A673 (cell line): Measurements from ENCODE around the gene SNCAIP. TPM values are rescaled to one million over a fixed set of nuclear protein-coding genes. Genes with fewer than 3 reads are reported as not detected.
"Not testable (repeated sequence)": the region's sequence is repeated elsewhere in the genome, so short reads cannot be mapped to it uniquely, and the experiment has no call there.

ENCODE experiments used
- BruUV-seq: library from RNA; stranded (reverse); fragments of 400-500 nt; replicated peaks from 2 replicates; lab custom pipeline; 2021; lab: Mats Ljungman, UMichigan
- CTCF ChIA-PET: fragments of 300-600 bp; sonication (Branson Sonifier 250); formaldehyde crosslinking; loops from one replicate; lab custom pipeline; 2022; ENCODE audit warnings: antibody characterized with exemption; lab: Charles Lee
- POLR2A ChIA-PET: fragments of 300-600 bp; sonication (Branson Sonifier 250); formaldehyde crosslinking; loops from one replicate; lab custom pipeline; 2022; ENCODE audit warnings: antibody characterized with exemption; ENCODE audit not compliant: low non-redundant PET; lab: Charles Lee
- DNase-seq: peaks from one replicate; pipeline ENCODE4 v3.0.0-alpha.2; 2015; ENCODE audit warnings: low spot score
- H3K27ac ChIP-seq: fragments of 200-600 bp; sonication (generic); 2 replicates; pipeline ENCODE4 v1.5.1; 2016; ENCODE audit warnings: mixed run types, low read depth, mild to moderate bottlenecking, mixed read lengths, antibody characterized with exemption, low read length; ENCODE audit not compliant: poor library complexity, severe bottlenecking
- H3K27me3 ChIP-seq: fragments of 200-600 bp; sonication (generic); replicated peaks from 2 replicates; pipeline ENCODE4 v1.6.1; 2017; ENCODE audit warnings: mixed run types, low read depth, mild to moderate bottlenecking, mixed read lengths, antibody characterized with exemption, low read length; ENCODE audit not compliant: insufficient read depth, poor library complexity
- H3K36me3 ChIP-seq: fragments of 200-600 bp; sonication (generic); 2 replicates; pipeline ENCODE4 v1.6.1; 2016; ENCODE audit warnings: mixed run types, mild to moderate bottlenecking, mixed read lengths, antibody characterized with exemption, low read length; ENCODE audit not compliant: insufficient read depth, poor library complexity, severe bottlenecking
- H3K4me1 ChIP-seq: fragments of 200-600 bp; sonication (generic); 2 replicates; pipeline ENCODE4 v1.6.1; 2017; ENCODE audit warnings: mixed run types, mild to moderate bottlenecking, mixed read lengths, antibody characterized with exemption, low read length; ENCODE audit not compliant: insufficient read depth, poor library complexity, severe bottlenecking
- H3K4me3 ChIP-seq: fragments of 200-600 bp; sonication (generic); 2 replicates; pipeline ENCODE4 v1.5.1; 2016; ENCODE audit warnings: low read depth, mixed run types, mild to moderate bottlenecking, mixed read lengths, low read length; ENCODE audit not compliant: poor library complexity, severe bottlenecking
- H3K9me3 ChIP-seq: fragments of 200-600 bp; sonication (generic); 2 replicates; pipeline ENCODE4 v1.6.1; 2016; ENCODE audit warnings: mixed run types, low read depth, mild to moderate bottlenecking, mixed read lengths, antibody characterized with exemption, low read length; ENCODE audit not compliant: poor library complexity, severe bottlenecking
- EZH2 ChIP-seq: fragments of 200-600 bp; sonication (generic); IDR thresholded peaks from 2 replicates; pipeline ENCODE4 v1.6.1; 2017; ENCODE audit warnings: borderline replicate concordance, low read depth, mild to moderate bottlenecking, mixed read lengths, antibody characterized with exemption, low read length; ENCODE audit not compliant: poor library complexity, severe bottlenecking
- intact Hi-C: fragments of 100-400 bp; cut with micrococcal nuclease; formaldehyde crosslinking; loops from one replicate; pipeline ENCODE4 v1.10.0; 2022; ENCODE audit not compliant: unreplicated experiment
- total RNA-seq: library from RNA; stranded (reverse); gene quantifications from 2 replicates; pipeline ENCODE4 v1.2.3, GENCODE V29; 2021
- TF ChIP-seq, protein P1 (sequence below): fragments of 300-800, 200-600 bp; sonication (generic); conservative IDR thresholded peaks from 2 replicates; pipeline ENCODE4 v1.5.1; 2017; ENCODE audit warnings: low read depth, mild to moderate bottlenecking, antibody characterized with exemption, low read length, moderate library complexity, mixed read lengths

The SNCAIP gene
- total RNA-seq, 1 experiment from 2014 or later = not detected

DNA sequence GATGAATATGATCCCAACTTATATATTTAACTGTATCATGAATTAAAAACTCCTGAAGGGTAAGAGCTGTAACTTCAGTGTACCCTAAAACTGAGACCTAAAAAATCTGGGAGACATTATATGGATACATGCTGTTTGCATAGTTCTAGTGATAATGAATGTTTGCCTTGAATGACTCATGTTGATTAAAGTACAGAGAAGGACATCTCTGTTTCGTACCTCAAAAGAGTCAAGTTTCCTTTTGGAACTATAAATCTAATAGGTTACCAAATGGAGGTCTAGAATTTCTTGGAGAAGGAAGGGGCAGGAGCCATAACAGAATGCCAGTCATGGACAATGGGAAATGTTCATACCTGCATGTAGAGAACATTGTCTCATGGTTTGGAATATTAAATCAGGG, 168.1 kb downstream of the SNCAIP start:
- no peak for DNase-seq
- no peaks in the 10 kb centered on the region for H3K9me3 ChIP-seq
- no peaks in the 10 kb centered on the region for H3K4me1 ChIP-seq
- ChIA-PET CTCF (no interaction called here), POLR2A (no interaction called here)
- H3K27ac ChIP-seq = no peak overlapping the region
- no peaks in the 10 kb centered on the region for H3K27me3 ChIP-seq
- TF ChIP-seq, protein P1, sequence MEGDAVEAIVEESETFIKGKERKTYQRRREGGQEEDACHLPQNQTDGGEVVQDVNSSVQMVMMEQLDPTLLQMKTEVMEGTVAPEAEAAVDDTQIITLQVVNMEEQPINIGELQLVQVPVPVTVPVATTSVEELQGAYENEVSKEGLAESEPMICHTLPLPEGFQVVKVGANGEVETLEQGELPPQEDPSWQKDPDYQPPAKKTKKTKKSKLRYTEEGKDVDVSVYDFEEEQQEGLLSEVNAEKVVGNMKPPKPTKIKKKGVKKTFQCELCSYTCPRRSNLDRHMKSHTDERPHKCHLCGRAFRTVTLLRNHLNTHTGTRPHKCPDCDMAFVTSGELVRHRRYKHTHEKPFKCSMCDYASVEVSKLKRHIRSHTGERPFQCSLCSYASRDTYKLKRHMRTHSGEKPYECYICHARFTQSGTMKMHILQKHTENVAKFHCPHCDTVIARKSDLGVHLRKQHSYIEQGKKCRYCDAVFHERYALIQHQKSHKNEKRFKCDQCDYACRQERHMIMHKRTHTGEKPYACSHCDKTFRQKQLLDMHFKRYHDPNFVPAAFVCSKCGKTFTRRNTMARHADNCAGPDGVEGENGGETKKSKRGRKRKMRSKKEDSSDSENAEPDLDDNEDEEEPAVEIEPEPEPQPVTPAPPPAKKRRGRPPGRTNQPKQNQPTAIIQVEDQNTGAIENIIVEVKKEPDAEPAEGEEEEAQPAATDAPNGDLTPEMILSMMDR = no peak
- TF ChIP-seq EZH2 = no peak
- intact Hi-C loops = no loop called here
- H3K36me3 ChIP-seq = no peaks in the 10 kb centered on the region
- no peak overlapping the region for H3K4me3 ChIP-seq
- no TSS peak for BruUV-seq

DNA sequence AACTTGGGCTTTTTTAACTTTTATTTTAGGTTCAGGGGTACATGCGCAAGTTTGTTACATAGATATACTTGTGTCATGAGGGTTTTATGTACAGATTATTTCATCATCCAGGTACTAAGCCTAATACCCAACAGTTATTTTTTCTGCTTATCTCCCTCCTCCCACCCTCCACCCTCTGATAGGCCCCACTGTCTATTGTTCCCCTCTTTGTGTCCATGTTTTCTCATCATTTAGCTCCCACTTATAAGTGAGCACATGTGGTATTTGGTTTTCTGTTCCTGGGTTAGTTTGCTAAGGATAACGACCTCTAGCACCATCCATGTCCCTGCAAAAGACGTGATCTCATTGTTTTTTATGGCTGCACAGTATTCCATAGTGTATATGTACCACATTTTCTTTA, 172.1 kb downstream of the SNCAIP start:
- H3K9me3 ChIP-seq = no peaks in the 10 kb centered on the region
- intact Hi-C loops = no loop called here
- TF ChIP-seq, protein P1 = no peak
- TF ChIP-seq EZH2 = no peak
- H3K27me3 ChIP-seq = no peaks in the 10 kb centered on the region
- H3K36me3 ChIP-seq = no peaks in the 10 kb centered on the region
- ChIA-PET POLR2A (no interaction called here), CTCF (no interaction called here)
- no peak overlapping the region for H3K27ac ChIP-seq
- H3K4me3 ChIP-seq = no peak overlapping the region
- no TSS peak for BruUV-seq
- no peak for DNase-seq
- H3K4me1 ChIP-seq = no peaks in the 10 kb centered on the region

DNA sequence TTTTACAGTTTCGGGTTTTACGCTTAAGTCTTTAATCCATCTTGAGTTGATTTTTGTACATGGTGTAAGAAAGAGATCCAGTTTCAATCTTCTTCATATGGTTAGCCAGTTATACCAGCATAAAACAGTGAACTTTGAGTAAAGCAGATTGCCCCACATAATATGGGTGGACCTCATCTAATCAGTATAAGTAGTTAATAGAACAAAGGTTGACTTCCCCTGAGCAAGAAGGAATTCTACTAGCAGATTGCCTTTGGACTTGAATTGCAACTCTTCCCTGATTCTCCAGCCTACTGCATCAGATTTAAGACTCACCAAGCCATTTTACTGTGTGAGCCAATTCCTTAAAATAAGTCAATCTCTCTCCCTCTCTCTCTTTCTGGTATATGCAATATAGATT, 173.2 kb downstream of the SNCAIP start:
- Histone ChIP-seq H3K4me3 (no peak overlapping the region), H3K36me3 (no peaks in the 10 kb centered on the region), H3K27me3 (no peaks in the 10 kb centered on the region), H3K9me3 (no peaks in the 10 kb centered on the region), H3K27ac (no peak overlapping the region), H3K4me1 (no peaks in the 10 kb centered on the region)
- ChIA-PET POLR2A (no interaction called here), CTCF (no interaction called here)
- intact Hi-C loops = no loop called here
- BruUV-seq = no TSS peak
- DNase-seq = no peak
- no peak for TF ChIP-seq EZH2
- TF ChIP-seq, protein P1 = no peak

DNA sequence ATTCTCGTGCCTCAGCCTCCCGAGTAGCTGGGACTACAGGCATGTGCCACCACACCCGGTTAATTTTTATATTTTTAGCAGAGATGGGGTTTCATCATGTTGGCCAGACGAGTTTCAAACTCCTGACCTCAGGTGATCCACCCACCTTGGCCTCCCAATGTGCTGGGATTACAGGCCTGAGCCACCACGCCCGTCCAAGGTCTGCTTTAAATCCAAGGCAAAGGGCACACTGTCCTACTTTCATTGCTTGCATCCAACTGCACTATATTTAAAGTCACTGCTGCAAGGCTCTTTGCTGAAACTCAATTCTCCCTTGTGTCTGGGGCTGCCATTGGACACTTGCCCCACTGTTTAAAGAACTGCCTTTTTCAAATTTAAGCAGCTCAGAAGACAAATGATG, 174.6 kb downstream of the SNCAIP start:
- CTCF ChIA-PET = not testable (repeated sequence)

More for the DNA sequence above, 174.6 kb downstream of the SNCAIP start:
- DNase-seq, POLR2A ChIA-PET, H3K27ac ChIP-seq, BruUV-seq, H3K4me3 ChIP-seq, H3K27me3 ChIP-seq, intact Hi-C loops, H3K36me3 ChIP-seq, H3K4me1 ChIP-seq, H3K9me3 ChIP-seq: not testable (repeated sequence)
